H9 (cell line): Measurements from ENCODE around the gene DLG1. TPM values are rescaled to one million over a fixed set of nuclear protein-coding genes. Genes with fewer than 3 reads are reported as not detected.

Experiments
- DNase-seq: peaks from one replicate; pipeline ENCODE4 v3.0.0-alpha.2; 2017
- H2AFZ ChIP-seq: one replicate; pipeline ENCODE4 v1.6.1; 2013; ENCODE audit warnings: mild to moderate bottlenecking, low read length, control low read depth, moderate library complexity
- H2AK5ac ChIP-seq: 2 replicates; pipeline ENCODE4 v1.6.1; 2013; ENCODE audit warnings: low read length, control low read depth, mixed read lengths; ENCODE audit not compliant: insufficient read length
- H2BK120ac ChIP-seq: one replicate; pipeline ENCODE4 v1.6.1; 2013; ENCODE audit warnings: low read depth, mild to moderate bottlenecking, low read length, control low read depth, inconsistent platforms; ENCODE audit not compliant: poor library complexity, severe bottlenecking
- H2BK12ac ChIP-seq: 2 replicates; pipeline ENCODE4 v1.6.1; 2013; ENCODE audit warnings: low read length, control low read depth, mixed read lengths, low read depth; ENCODE audit not compliant: insufficient read length
- H2BK15ac ChIP-seq: 2 replicates; pipeline ENCODE4 v1.6.1; 2013; ENCODE audit warnings: low read depth, low read length, control low read depth
- H2BK20ac ChIP-seq: one replicate; pipeline ENCODE4 v1.6.1; 2013; ENCODE audit warnings: low read depth, mild to moderate bottlenecking, low read length, control low read depth, inconsistent platforms; ENCODE audit not compliant: poor library complexity, severe bottlenecking
- H2BK5ac ChIP-seq: 2 replicates; pipeline ENCODE4 v1.6.1; 2013; ENCODE audit warnings: low read length, control low read depth, mixed read lengths; ENCODE audit not compliant: insufficient read length
- H3K14ac ChIP-seq: 2 replicates; pipeline ENCODE4 v1.6.1; 2013; ENCODE audit warnings: low read length, control low read depth; ENCODE audit not compliant: insufficient read depth
- H3K18ac ChIP-seq: 2 replicates; pipeline ENCODE4 v1.6.1; 2013; ENCODE audit warnings: low read depth, mild to moderate bottlenecking, mixed read lengths, low read length, control low read depth; ENCODE audit not compliant: insufficient read length
- H3K23ac ChIP-seq: 2 replicates; pipeline ENCODE4 v1.6.1; 2013; ENCODE audit warnings: low read length, control low read depth, mixed read lengths, low read depth; ENCODE audit not compliant: insufficient read length
- H3K23me2 ChIP-seq: 2 replicates; pipeline ENCODE4 v1.6.1; 2013; ENCODE audit warnings: low read depth, mild to moderate bottlenecking, mixed read lengths, low read length, control low read depth; ENCODE audit not compliant: insufficient read length, poor library complexity, severe bottlenecking
- H3K27ac ChIP-seq: 2 replicates; pipeline ENCODE4 v1.5.1; 2013; ENCODE audit warnings: low read length, control low read depth, mixed read lengths, low read depth; ENCODE audit not compliant: insufficient read length
- H3K27me3 ChIP-seq: 2 replicates; pipeline ENCODE4 v1.6.1; 2013; ENCODE audit warnings: low read length, control low read depth, inconsistent platforms; ENCODE audit not compliant: insufficient read depth
- H3K4ac ChIP-seq: 2 replicates; pipeline ENCODE4 v1.6.1; 2013; ENCODE audit warnings: low read depth, mild to moderate bottlenecking, control low read depth, inconsistent platforms, low read length, moderate library complexity
- H3K4me1 ChIP-seq: 2 replicates; pipeline ENCODE4 v1.6.1; 2013; ENCODE audit warnings: low read length, control low read depth, inconsistent platforms; ENCODE audit not compliant: insufficient read depth
- H3K4me2 ChIP-seq: 2 replicates; pipeline ENCODE4 v1.6.1; 2013; ENCODE audit warnings: low read length, control low read depth, mixed read lengths; ENCODE audit not compliant: insufficient read length, insufficient read depth
- H3K56ac ChIP-seq: 2 replicates; pipeline ENCODE4 v1.6.1; 2013; ENCODE audit warnings: low read depth, mild to moderate bottlenecking, mixed read lengths, low read length, control low read depth; ENCODE audit not compliant: insufficient read length
- H3K79me1 ChIP-seq: 2 replicates; pipeline ENCODE4 v1.6.1; 2013; ENCODE audit warnings: low read depth, mild to moderate bottlenecking, moderate library complexity, low read length, control low read depth, inconsistent platforms; ENCODE audit not compliant: insufficient read depth, poor library complexity, severe bottlenecking
- H3K79me2 ChIP-seq: 2 replicates; pipeline ENCODE4 v1.6.1; 2013; ENCODE audit warnings: low read length, control low read depth, inconsistent platforms; ENCODE audit not compliant: insufficient read depth
- H3K9ac ChIP-seq: 2 replicates; pipeline ENCODE4 v1.6.1; 2013; ENCODE audit warnings: low read length, control low read depth, mixed read lengths; ENCODE audit not compliant: insufficient read length; ENCODE audit errors: extremely low read depth
- H3K9me3 ChIP-seq: one replicate; pipeline ENCODE4 v1.6.1; 2013; ENCODE audit warnings: low read depth, low read length, inconsistent platforms; ENCODE audit not compliant: control insufficient read depth
- H3T11ph ChIP-seq: one replicate; pipeline ENCODE4 v1.6.1; 2013; ENCODE audit warnings: mild to moderate bottlenecking, low read length, control low read depth, inconsistent platforms
- H4K20me1 ChIP-seq: one replicate; pipeline ENCODE4 v1.6.1; 2013; ENCODE audit not compliant: control insufficient read depth, insufficient read length, insufficient read depth
- H4K5ac ChIP-seq: 2 replicates; pipeline ENCODE4 v1.6.1; 2013; ENCODE audit warnings: low read depth, mild to moderate bottlenecking, mixed read lengths, low read length, control low read depth; ENCODE audit not compliant: insufficient read length
- H4K8ac ChIP-seq: replicated peaks from 2 replicates; pipeline ENCODE4 v1.6.1; 2013; ENCODE audit warnings: low read length, control low read depth, mixed read lengths, low read depth; ENCODE audit not compliant: insufficient read length
- H4K91ac ChIP-seq: 2 replicates; pipeline ENCODE4 v1.6.1; 2013; ENCODE audit warnings: low read depth, mild to moderate bottlenecking, moderate library complexity, mixed read lengths, low read length, control low read depth; ENCODE audit not compliant: insufficient read length
- H3K27ac Mint-ChIP-seq, 3 experiments: 2 replicates in 2 of 3; 3 replicates in 1 of 3; pipeline ENCODE4 v1.8.0; 2020 to 2021; ENCODE audit warnings: mixed read lengths in 3 of 3, mild to moderate bottlenecking in 1 of 3, moderate library complexity in 1 of 3
- H3K27me3 Mint-ChIP-seq: 2 replicates; pipeline ENCODE4 v1.8.0; 2021; ENCODE audit warnings: low read depth, mild to moderate bottlenecking, moderate library complexity, mixed read lengths
- H3K36me3 Mint-ChIP-seq, 3 experiments: 2 replicates in 2 of 3; 3 replicates in 1 of 3; pipeline ENCODE4 v1.8.0; 2020 to 2021; ENCODE audit warnings: low read depth in 3 of 3, mixed read lengths in 3 of 3; ENCODE audit not compliant: insufficient read depth in 1 of 3
- H3K4me1 Mint-ChIP-seq, 2 experiments: 2 replicates each; pipeline ENCODE4 v1.8.0; 2020; ENCODE audit warnings: mixed read lengths in 2 of 2
- H3K4me3 Mint-ChIP-seq, 2 experiments: 2 replicates in 1 of 2; 3 replicates in 1 of 2; pipeline ENCODE4 v1.8.0; 2020 to 2021; ENCODE audit warnings: mild to moderate bottlenecking in 2 of 2, mixed read lengths in 2 of 2, moderate library complexity in 1 of 2
- H3K9me3 Mint-ChIP-seq, 2 experiments: 2 replicates in 1 of 2; 3 replicates in 1 of 2; pipeline ENCODE4 v1.8.0; 2020; ENCODE audit warnings: mild to moderate bottlenecking in 2 of 2, mixed read lengths in 2 of 2, moderate library complexity in 1 of 2
- CTCF ChIP-seq: fragments of 200-600 bp; sonication (generic); conservative IDR thresholded peaks from 3 replicates; pipeline ENCODE4 v1.8.0; 2021; ENCODE audit warnings: antibody characterized with exemption, mild to moderate bottlenecking
- WGBS: extraction: QIAGEN DNeasy Blood & Tissue Kit; methylation state at CpG from one replicate; pipeline ENCODE4 v1.1.7; 2013; ENCODE audit warnings: missing lambda C conversion rate, low lambda C conversion rate, mixed read lengths; ENCODE audit not compliant: insufficient read length; ENCODE audit errors: extremely low coverage; 5-methylcytosine and 5-hydroxymethylcytosine counted together
- total RNA-seq: library from RNA; stranded (reverse); gene quantifications from 2 replicates; pipeline ENCODE4 v1.2.1, GENCODE V29; 2021

DLG1 gene
- total RNA-seq, 1 experiment from 2014 or later: 84.1 TPM

- H3K14ac ChIP-seq: no peak overlapping the region
- Mint-ChIP-seq H3K4me3 (no peak overlapping the region), H3K9me3 (no peaks in the 10 kb centered on the region; a peak in 1 of 5 replicates), H3K27ac (no peak overlapping the region), H3K36me3 (no peaks in the 10 kb centered on the region), H3K4me1 (peaks cover 19% of the 10 kb centered on the region in 2 experiments), H3K27me3 (peaks cover 2% of the 10 kb centered on the region)
- no peak overlapping the region for H2BK120ac ChIP-seq
- no peaks in the 10 kb centered on the region for H4K20me1 ChIP-seq
- H2BK20ac ChIP-seq: no peak overlapping the region
- no peaks in the 10 kb centered on the region for H3K79me2 ChIP-seq
- H3K23me2 ChIP-seq: no peaks in the 10 kb centered on the region
- H3K23ac ChIP-seq: no peak overlapping the region
- no peak overlapping the region for H4K8ac ChIP-seq
- no peaks in the 10 kb centered on the region for H3K79me1 ChIP-seq
- H2BK12ac ChIP-seq: no peak overlapping the region
- no peak for TF ChIP-seq CTCF
- H2BK5ac ChIP-seq: no peak overlapping the region
- H3K4ac ChIP-seq: no peak overlapping the region
- H3K4me2 ChIP-seq: no peak overlapping the region
- H2BK15ac ChIP-seq: no peak overlapping the region
- H3K18ac ChIP-seq: no peak overlapping the region
- H4K5ac ChIP-seq: no peak overlapping the region
- peaks cover 6% of the 10 kb centered on the region; the same call in 1 of the 2 replicates for H3K4me1 ChIP-seq
- DNase-seq: no peak
- no peak overlapping the region for H3T11ph ChIP-seq
- no peak overlapping the region for H4K91ac ChIP-seq
- H3K27me3 ChIP-seq: no peaks in the 10 kb centered on the region
- H3K9me3 ChIP-seq: no peaks in the 10 kb centered on the region
- H3K9ac ChIP-seq: no peak overlapping the region
- WGBS: no CpG with 5 or more reads among the region's 3 CpGs
- H3K27ac ChIP-seq: no peak overlapping the region
- no peak overlapping the region for H2AFZ ChIP-seq
- H3K56ac ChIP-seq: no peak overlapping the region
- H2AK5ac ChIP-seq: no peak overlapping the region
These were observed 13.2 kb upstream of the DLG1 start for GRCh38 chr3:197311591-197311990.
